GM12892 (cell line): ENCODE results near the gene LASP1.

Source experiments
- POLR2A ChIP-seq: IDR thresholded peaks from 2 replicates; pipeline ENCODE4 v1.6.1; 2011; ENCODE audit warnings: low read depth, low read length, control low read depth
- POLR2AphosphoS5 ChIP-seq: IDR thresholded peaks from 2 replicates; pipeline ENCODE4 v1.6.1; 2011; ENCODE audit warnings: low read depth, low read length, control low read depth
- TAF1 ChIP-seq: IDR thresholded peaks from 2 replicates; pipeline ENCODE4 v1.6.1; 2011; ENCODE audit warnings: low read depth, mild to moderate bottlenecking, control low read depth, low read length, borderline replicate concordance

GRCh38 chr17:38885044-38885727 is 15.3 kb downstream of the LASP1 start:
- TF ChIP-seq POLR2A (no peak), POLR2AphosphoS5 (no peak), TAF1 (no peak)
